Nephron (organoid): Measurements from ENCODE around the gene DSCAML1.

Source experiments
- H3K27ac Mint-ChIP-seq, 3 experiments: 2 replicates each; pipeline ENCODE4 v1.8.0; 2020; ENCODE audit warnings: mixed read lengths in 3 of 3, mild to moderate bottlenecking in 2 of 3, moderate library complexity in 1 of 3
- H3K27me3 Mint-ChIP-seq: 2 replicates; pipeline ENCODE4 v1.8.0; 2021; ENCODE audit warnings: low read depth, mild to moderate bottlenecking, moderate library complexity, mixed read lengths
- H3K36me3 Mint-ChIP-seq: 2 replicates; pipeline ENCODE4 v1.8.0; 2020; ENCODE audit warnings: low read depth, mixed read lengths
- H3K4me1 Mint-ChIP-seq: 2 replicates; pipeline ENCODE4 v1.8.0; 2020; ENCODE audit warnings: mixed read lengths
- H3K4me3 Mint-ChIP-seq, 3 experiments: 2 replicates each; pipeline ENCODE4 v1.8.0; 2020; ENCODE audit warnings: mild to moderate bottlenecking in 3 of 3, mixed read lengths in 3 of 3, moderate library complexity in 2 of 3
- H3K9me3 Mint-ChIP-seq: 2 replicates; pipeline ENCODE4 v1.8.0; 2020; ENCODE audit warnings: mixed read lengths
- TF ChIP-seq, protein P1 (sequence below), 3 experiments: fragments of 200-600 bp; sonication (generic); IDR thresholded peaks; one replicate each; pipeline ENCODE4 v1.5.0; 2021; ENCODE audit warnings: antibody characterized with exemption in 3 of 3; ENCODE audit not compliant: unreplicated experiment in 3 of 3

Gene DSCAML1

DNA sequence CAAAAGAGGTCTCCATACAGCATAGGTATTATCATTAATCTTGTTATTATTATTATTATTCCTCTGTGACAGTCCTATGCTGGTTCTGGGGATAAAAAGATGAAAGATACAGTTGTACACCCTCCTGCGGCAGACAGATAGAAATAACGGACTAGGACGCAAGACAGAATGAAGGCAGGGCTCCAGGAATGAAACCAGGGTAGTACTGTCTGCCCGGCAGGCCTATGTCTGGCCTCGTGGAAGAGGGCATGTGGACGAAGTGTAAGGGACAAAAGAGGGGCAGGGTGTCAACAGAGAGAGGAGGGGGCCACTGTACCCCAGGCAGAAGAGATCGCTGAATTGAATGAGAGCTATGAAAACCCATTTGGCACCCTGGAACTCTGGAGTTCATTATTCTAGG, 25.2 kb downstream of the DSCAML1 start:
- Mint-ChIP-seq H3K4me1 (peaks cover 16% of the 10 kb centered on the region), H3K9me3 (no peaks in the 10 kb centered on the region), H3K4me3 (no peak overlapping the region), H3K36me3 (peaks cover 3% of the 10 kb centered on the region), H3K27ac (no peak overlapping the region), H3K27me3 (peaks cover 39% of the 10 kb centered on the region)
- TF ChIP-seq, protein P1, sequence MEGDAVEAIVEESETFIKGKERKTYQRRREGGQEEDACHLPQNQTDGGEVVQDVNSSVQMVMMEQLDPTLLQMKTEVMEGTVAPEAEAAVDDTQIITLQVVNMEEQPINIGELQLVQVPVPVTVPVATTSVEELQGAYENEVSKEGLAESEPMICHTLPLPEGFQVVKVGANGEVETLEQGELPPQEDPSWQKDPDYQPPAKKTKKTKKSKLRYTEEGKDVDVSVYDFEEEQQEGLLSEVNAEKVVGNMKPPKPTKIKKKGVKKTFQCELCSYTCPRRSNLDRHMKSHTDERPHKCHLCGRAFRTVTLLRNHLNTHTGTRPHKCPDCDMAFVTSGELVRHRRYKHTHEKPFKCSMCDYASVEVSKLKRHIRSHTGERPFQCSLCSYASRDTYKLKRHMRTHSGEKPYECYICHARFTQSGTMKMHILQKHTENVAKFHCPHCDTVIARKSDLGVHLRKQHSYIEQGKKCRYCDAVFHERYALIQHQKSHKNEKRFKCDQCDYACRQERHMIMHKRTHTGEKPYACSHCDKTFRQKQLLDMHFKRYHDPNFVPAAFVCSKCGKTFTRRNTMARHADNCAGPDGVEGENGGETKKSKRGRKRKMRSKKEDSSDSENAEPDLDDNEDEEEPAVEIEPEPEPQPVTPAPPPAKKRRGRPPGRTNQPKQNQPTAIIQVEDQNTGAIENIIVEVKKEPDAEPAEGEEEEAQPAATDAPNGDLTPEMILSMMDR (IDR thresholded peaks at IDR 0.05; ENCODE audit: unreplicated experiment in 3 of 3), result no peak

DNA sequence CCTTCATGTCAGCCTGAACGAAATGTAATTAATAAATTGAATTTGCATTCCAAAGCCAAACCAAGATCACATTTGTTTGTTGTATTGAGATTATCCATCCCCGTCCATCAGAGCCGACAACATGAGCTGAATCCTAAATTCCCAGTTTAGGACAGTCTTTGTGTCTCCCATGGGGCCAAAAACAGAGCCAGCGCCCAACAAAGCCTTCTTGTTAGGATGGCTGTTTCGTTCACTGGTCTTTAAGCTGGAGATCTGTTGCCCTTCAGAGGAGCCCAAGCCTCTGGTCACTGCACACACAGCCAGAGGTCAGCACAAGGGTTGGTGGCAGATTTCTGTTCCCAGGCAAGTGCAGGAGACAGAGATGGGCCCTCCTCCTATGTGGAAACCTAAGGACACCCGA, 25.8 kb downstream of the DSCAML1 start:
- Mint-ChIP-seq H3K36me3 (peaks cover 3% of the 10 kb centered on the region), H3K9me3 (no peaks in the 10 kb centered on the region), H3K27me3 (peaks cover 33% of the 10 kb centered on the region), H3K4me1 (peaks cover 16% of the 10 kb centered on the region), H3K4me3 (no peak overlapping the region), H3K27ac (no peak overlapping the region)
- TF ChIP-seq, protein P1 (IDR thresholded peaks at IDR 0.05; ENCODE audit: unreplicated experiment in 3 of 3), result no peak

DNA sequence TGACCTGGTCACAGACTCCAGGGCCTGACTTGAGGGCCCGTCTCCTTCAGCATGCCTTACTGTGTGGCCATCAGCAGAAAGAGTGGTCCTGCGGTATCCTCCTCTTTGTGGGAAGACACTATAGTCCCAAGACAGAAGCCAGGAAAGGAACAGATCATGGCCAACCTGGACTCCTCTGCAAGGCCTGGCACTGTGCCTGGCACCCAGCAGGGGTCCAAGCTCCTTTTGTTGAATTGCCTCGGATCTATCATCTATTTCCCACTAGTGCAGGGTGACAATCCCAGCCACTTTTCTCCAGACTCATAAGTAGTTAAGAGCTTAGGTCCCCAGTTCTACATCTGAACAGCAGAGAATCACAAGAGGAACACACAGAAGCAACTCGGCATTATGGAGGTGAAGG, 27.0 kb downstream of the DSCAML1 start:
- Mint-ChIP-seq H3K36me3 (no peaks in the 10 kb centered on the region), H3K27me3 (peaks cover 21% of the 10 kb centered on the region), H3K9me3 (no peaks in the 10 kb centered on the region), H3K4me1 (peaks cover 16% of the 10 kb centered on the region), H3K27ac (no peak overlapping the region), H3K4me3 (no peak overlapping the region)
- TF ChIP-seq, protein P1 (IDR thresholded peaks at IDR 0.05; ENCODE audit: unreplicated experiment in 3 of 3), result no peak

DNA sequence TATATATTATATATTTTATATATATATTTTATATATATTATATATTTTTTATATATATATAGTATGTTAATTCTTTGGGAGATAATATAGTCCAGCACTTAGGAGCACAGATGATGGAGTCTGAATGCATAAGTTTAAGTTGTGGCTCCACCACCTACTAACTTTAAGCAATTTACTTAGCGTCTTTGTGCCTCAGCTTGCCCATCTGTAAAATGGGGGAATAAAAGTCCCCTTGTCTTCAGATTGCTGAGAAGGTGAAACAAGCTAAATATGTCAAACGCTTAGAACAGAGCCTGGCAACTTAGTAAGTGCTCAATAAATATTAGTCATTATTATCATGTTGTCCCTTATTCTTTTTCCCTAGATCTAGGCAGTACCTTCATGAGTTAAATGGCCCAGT, 27.5 kb downstream of the DSCAML1 start:
- Mint-ChIP-seq H3K4me1 (peaks cover 16% of the 10 kb centered on the region), H3K36me3 (no peaks in the 10 kb centered on the region), H3K9me3 (no peaks in the 10 kb centered on the region), H3K27ac (no peak overlapping the region), H3K27me3 (peaks cover 20% of the 10 kb centered on the region), H3K4me3 (no peak overlapping the region)
- TF ChIP-seq, protein P1 (IDR thresholded peaks at IDR 0.05; ENCODE audit: unreplicated experiment in 3 of 3), result no peak

DNA sequence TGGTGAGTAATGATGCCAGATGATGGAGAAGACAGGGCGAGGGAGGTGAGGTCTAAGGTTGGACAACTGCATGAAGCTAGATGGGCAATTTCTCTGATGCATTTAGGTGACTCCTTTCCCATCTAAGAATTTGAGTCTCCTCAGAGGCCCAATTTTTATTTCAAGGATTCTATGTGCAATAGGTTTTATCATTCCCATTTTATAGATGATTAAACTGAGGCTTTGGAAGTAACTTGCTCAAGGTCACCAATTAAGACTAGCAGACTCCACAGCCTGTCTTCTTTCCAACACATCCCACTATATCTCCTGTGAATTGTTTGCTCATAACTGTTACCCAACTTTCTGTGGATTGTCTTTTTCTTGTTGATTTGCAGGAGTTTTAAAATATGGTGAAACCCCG, 28.5 kb downstream of the DSCAML1 start:
- TF ChIP-seq, protein P1 (IDR thresholded peaks at IDR 0.05; ENCODE audit: unreplicated experiment in 3 of 3), result no peak
- no peaks in the 10 kb centered on the region for H3K9me3 Mint-ChIP-seq
- H3K4me1 Mint-ChIP-seq, result peaks cover 16% of the 10 kb centered on the region
- no peak overlapping the region for H3K27ac Mint-ChIP-seq
- H3K36me3 Mint-ChIP-seq, result no peaks in the 10 kb centered on the region
- peaks cover 14% of the 10 kb centered on the region for H3K27me3 Mint-ChIP-seq
- no peak overlapping the region for H3K4me3 Mint-ChIP-seq

DNA sequence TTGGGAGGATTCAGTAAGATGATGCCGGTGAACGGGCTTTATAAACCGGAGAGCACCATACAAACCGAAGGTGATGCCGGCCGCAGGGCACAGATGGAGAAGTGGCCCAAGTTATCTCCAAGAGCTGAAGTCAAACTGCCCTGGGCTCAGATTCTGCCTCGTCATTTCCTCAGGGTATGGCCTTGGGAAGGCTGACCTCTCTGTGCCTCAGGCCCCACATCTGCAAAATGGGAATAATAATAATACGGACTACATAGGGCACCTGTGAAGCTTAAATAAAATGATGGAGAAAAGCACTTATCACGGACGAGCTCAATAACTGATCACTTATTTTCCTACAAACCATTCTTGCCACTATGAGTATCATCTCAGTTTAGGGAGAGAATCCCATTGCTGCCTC, 29.9 kb downstream of the DSCAML1 start:
- Mint-ChIP-seq H3K36me3 (no peaks in the 10 kb centered on the region), H3K4me1 (peaks cover 10% of the 10 kb centered on the region), H3K9me3 (no peaks in the 10 kb centered on the region), H3K27me3 (peaks cover 16% of the 10 kb centered on the region), H3K27ac (no peak overlapping the region), H3K4me3 (no peak overlapping the region)
- TF ChIP-seq, protein P1 (IDR thresholded peaks at IDR 0.05; ENCODE audit: unreplicated experiment in 3 of 3), result no peak
